ACC112 (cell line): Measurements from ENCODE around the gene IFFO2.

Experiments used
- H2AFZ ChIP-seq: fragments of 200-600 bp; sonication (generic); one replicate; pipeline ENCODE4 v1.6.0; 2017; ENCODE audit warnings: antibody characterized with exemption, low read length; ENCODE audit not compliant: unreplicated experiment
- H3K27ac ChIP-seq: fragments of 200-600 bp; sonication (generic); 2 replicates; pipeline ENCODE4 v1.5.1; 2014; ENCODE audit warnings: low read depth, mild to moderate bottlenecking, antibody characterized with exemption, low read length, moderate library complexity
- H3K27me3 ChIP-seq: fragments of 200-600 bp; sonication (generic); 2 replicates; pipeline ENCODE4 v1.6.1; 2014; ENCODE audit warnings: mild to moderate bottlenecking, antibody characterized with exemption, low read length, moderate library complexity, mixed read lengths; ENCODE audit not compliant: insufficient read depth
- H3K36me3 ChIP-seq: fragments of 200-600 bp; sonication (generic); 2 replicates; pipeline ENCODE4 v1.6.1; 2016; ENCODE audit warnings: mild to moderate bottlenecking, antibody characterized with exemption, low read length, moderate library complexity, mixed read lengths; ENCODE audit not compliant: insufficient read depth
- H3K4me1 ChIP-seq: fragments of 200-600 bp; sonication (generic); one replicate; pipeline ENCODE4 v1.6.1; 2016; ENCODE audit warnings: low read length, mixed read lengths; ENCODE audit not compliant: insufficient read depth, unreplicated experiment, control insufficient read depth
- H3K4me3 ChIP-seq: fragments of 200-600 bp; sonication (generic); 2 replicates; pipeline ENCODE4 v1.5.1; 2014; ENCODE audit warnings: mild to moderate bottlenecking, low read depth, low read length
- H3K79me2 ChIP-seq: fragments of 200-600 bp; sonication (generic); one replicate; pipeline ENCODE4 v1.6.0; 2016; ENCODE audit warnings: low read length; ENCODE audit not compliant: control insufficient read depth, unreplicated experiment, insufficient read depth

IFFO2 gene

DNA sequence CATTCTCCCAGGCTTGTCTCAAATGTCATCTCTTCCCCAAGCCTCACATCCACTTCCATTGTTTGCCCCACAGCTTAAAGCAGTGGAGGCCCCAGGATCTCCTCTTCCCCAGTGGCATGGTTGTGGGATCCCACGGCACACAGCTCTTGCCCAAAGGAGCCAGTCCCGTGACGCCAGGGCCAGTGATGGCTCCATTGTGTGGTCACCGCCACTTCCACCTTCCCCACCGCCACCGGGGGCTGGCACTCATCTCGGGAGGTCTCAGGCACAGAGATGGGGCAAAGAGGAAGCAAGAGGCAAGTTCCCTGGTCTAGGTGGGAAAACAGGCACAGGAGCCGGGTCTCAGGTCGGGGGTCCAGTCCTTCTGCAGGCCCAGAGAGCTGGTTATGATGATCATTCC is 31.2 kb downstream of the IFFO2 start:
- Histone ChIP-seq H3K27me3 (no peaks in the 10 kb centered on the region), H3K79me2 (peaks cover 4% of the 10 kb centered on the region), H3K4me1 (peaks cover 57% of the 10 kb centered on the region), H3K4me3 (no peak overlapping the region), H3K36me3 (no peaks in the 10 kb centered on the region), H3K27ac (no peak overlapping the region), H2AFZ (no peak overlapping the region)

DNA sequence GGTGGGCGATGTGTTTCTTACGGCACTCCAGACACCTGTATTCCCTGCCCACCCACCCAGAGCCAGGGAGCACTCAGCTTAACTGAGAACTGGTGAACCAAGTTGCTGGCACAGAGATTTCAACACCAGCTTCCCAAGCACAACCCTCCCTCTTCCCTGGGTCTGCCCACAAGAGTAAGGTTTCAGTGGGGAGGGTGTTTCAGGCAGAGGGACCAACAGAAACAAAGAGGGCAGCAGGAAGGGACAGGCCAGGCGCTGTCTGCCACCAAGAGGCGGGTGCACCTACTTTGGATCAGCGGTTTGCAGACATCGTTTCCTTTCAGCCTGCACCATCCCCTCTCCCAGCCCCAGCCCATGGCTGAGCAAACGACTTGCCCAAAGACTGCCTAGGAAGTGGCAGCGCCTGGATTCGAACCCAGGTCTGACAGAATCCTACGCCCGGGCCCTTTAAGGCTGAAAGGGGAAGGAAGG is 32.2 kb downstream of the IFFO2 start:
- no peak overlapping the region for H3K27ac ChIP-seq
- H2AFZ ChIP-seq, result no peak overlapping the region
- peaks cover 2% of the 10 kb centered on the region for H3K79me2 ChIP-seq
- no peaks in the 10 kb centered on the region for H3K27me3 ChIP-seq
- peaks cover 50% of the 10 kb centered on the region for H3K4me1 ChIP-seq
- H3K36me3 ChIP-seq, result no peaks in the 10 kb centered on the region
- no peak overlapping the region for H3K4me3 ChIP-seq

DNA sequence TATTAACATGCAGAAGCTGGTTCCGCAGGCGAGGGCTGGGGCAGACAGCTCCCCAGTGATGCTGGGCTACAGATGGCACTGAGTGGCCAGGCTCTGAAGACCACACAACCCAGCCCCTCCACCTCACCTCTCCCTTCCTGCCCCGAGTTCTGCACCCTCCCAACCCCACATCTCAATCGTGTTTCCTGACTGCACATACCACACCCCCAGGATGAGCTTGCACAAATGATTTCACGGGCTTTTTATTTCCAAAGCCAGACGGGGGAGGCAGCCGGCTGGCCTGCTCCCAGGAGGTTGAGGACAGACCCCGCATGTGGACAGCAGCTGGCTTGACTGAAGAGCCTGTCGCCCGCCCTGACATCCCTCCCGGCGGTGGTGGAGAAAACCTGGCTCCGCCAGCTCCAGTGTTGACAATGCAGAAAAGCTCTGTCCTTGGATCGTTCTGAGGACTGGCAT is 32.7 kb downstream of the IFFO2 start:
- H3K4me3 ChIP-seq, result no peak overlapping the region
- no peak overlapping the region for H3K27ac ChIP-seq
- no peak overlapping the region for H2AFZ ChIP-seq
- no peaks in the 10 kb centered on the region for H3K36me3 ChIP-seq
- peaks cover 2% of the 10 kb centered on the region for H3K79me2 ChIP-seq
- no peaks in the 10 kb centered on the region for H3K27me3 ChIP-seq
- H3K4me1 ChIP-seq, result peaks cover 50% of the 10 kb centered on the region

DNA sequence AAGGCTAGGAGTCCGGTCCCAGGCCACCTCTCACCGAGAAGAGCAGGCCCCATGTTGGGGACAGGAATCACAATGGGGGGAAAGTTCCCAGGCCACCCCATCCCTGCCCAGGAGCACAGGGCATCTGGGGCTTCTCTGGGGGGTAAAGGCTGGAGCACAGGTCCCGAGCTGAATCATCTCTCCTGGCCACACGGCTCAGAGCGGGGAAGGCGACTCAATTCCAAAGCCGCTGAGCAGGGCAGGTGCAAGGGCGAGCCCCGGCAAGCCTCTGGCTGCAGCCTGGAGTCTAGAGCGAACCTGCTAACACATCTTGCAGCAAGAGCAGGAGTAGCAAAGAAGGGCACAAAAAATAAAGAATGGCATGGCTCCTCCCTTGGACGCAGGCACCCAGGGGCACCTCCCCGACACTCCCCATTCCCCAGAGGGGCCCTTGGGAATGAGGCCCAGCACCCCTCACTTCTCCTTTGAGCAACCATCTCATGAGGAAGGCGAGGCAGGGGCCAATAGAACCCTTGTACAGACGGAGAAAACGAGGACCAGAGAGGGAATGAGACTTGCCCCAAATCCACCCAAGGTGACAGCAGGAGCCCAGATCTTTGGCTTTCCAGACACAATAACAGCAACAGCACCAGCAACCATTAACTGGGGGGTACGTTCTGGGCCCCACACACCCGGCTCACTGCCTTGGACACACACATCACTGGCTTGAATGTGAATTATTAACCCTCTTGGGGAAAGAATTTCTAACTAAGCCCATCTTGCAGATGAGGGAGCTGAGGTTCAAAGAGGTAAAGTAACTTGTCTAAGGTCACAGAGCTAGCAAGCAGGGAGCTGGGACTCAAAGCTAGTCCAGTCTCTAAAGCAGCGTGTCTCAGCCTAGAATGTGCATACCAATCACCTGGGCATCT is 33.4 kb downstream of the IFFO2 start:
- Histone ChIP-seq H3K27ac (peak overlapping the region; percentile 66), H3K79me2 (peaks cover 2% of the 10 kb centered on the region), H2AFZ (no peak overlapping the region), H3K4me1 (peaks cover 48% of the 10 kb centered on the region), H3K36me3 (no peaks in the 10 kb centered on the region), H3K27me3 (no peaks in the 10 kb centered on the region), H3K4me3 (no peak overlapping the region)

DNA sequence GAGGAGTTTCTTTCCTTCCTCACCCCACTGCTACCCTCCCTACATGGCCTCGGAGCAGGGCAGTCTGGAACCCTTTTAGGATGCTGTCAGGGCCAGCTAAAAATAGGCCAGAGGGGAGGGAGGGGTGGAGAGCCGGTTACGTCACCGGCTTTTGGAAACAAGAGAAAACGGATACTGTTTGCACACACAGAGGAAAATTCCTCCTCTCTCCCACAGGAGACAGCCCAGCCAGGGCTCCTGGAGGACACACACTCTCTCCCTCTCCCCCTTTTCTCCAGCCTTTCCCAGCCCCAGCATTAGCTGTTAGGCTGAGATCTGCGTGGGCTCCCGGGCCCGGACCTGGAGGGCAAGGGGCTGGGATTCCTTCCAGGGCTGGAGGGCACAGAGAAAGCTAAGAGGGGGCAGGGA is 34.2 kb downstream of the IFFO2 start:
- H3K27me3 ChIP-seq, result no peaks in the 10 kb centered on the region
- peaks cover 2% of the 10 kb centered on the region for H3K79me2 ChIP-seq
- no peaks in the 10 kb centered on the region for H3K36me3 ChIP-seq
- H3K4me3 ChIP-seq, result no peak overlapping the region
- no peak overlapping the region for H2AFZ ChIP-seq
- peak overlapping the region; percentile 66 for H3K27ac ChIP-seq
- peaks cover 41% of the 10 kb centered on the region for H3K4me1 ChIP-seq

DNA sequence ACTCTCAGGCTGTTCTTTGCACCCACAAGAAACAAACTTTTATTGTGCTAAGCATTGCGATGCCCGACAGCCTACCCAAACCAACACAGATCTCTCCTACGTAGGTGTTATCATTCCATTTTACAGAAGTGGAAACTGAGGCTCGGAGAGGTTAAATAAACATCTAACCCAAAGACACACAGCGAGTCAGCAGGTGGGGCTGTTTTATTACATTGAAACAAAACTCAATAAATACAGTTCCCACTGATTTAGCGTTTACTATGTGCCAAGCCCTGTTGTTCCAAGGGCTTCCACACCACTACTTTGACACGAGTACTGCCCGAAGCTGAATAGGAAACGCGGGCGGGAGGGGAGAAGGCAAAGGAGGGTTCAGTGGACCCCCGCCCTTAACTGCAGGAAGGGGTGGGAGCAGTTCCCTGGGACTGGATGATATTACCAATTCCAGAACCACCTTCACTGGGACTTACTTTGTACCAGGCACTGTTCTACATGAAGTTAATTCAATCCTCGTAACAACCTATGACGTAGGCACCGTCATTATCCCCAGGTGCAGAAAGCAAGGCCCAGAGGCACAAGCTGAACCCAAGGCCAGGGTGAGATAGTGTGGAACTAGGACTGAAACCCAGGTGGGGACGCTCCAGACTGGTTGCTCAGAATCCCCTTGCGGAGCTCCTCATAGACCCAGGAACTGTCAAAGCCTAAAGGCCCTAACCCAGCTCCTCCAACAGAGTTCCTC is 34.8 kb downstream of the IFFO2 start:
- no peaks in the 10 kb centered on the region for H3K27me3 ChIP-seq
- H3K36me3 ChIP-seq, result no peaks in the 10 kb centered on the region
- peaks cover 34% of the 10 kb centered on the region for H3K4me1 ChIP-seq
- H3K79me2 ChIP-seq, result peaks cover 2% of the 10 kb centered on the region
- H3K27ac ChIP-seq, result peak overlapping the region; percentile 66; the same call in 1 of the 2 replicates
- no peak overlapping the region for H2AFZ ChIP-seq
- H3K4me3 ChIP-seq, result no peak overlapping the region

DNA sequence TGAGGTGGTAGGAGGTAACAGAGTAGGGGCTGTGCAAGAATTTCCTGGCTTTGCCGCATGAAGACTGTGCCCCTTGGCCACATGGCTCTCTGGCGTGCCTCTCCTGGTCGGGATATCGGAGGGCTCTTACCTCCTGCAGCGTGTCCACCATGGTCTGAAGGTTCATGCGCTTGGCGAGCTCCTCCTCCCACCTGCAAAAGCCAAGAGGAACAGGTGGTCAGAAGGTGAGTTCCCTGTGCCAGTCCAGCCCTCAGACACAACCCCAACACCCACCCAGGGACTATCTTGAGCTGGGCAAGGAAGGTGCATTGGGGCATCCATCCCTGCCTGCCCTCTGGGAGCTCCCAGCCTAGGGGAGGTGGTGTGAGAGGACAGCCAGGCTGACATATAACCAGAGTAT is 35.5 kb downstream of the IFFO2 start:
- Histone ChIP-seq H3K36me3 (no peaks in the 10 kb centered on the region), H3K79me2 (peaks cover 2% of the 10 kb centered on the region), H3K4me3 (no peak overlapping the region), H3K27me3 (no peaks in the 10 kb centered on the region), H3K27ac (no peak overlapping the region), H2AFZ (no peak overlapping the region), H3K4me1 (peaks cover 28% of the 10 kb centered on the region)

DNA sequence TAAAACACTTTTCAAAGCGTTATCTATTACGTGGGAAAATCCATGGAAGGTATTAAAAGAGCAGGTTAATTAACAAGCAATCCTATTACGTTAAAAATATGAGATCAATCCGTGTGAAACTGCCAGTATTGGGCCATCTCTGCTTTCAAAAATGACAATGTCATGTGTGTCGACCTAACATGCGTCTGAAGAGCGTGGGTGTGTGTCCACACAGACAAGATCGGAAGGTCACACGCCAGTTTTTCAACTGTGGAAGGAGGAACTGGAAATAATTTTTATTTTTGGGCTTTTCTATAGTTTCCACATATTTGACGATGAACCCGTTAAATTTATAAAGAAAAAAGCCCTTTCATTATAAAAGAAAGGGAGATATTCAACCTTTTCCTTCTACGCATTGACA is 36.5 kb downstream of the IFFO2 start:
- H3K27ac ChIP-seq, result no peak overlapping the region
- no peaks in the 10 kb centered on the region for H3K27me3 ChIP-seq
- H3K36me3 ChIP-seq, result no peaks in the 10 kb centered on the region
- H2AFZ ChIP-seq, result no peak overlapping the region
- H3K79me2 ChIP-seq, result peaks cover 2% of the 10 kb centered on the region
- H3K4me1 ChIP-seq, result peaks cover 28% of the 10 kb centered on the region
- H3K4me3 ChIP-seq, result no peak overlapping the region

DNA sequence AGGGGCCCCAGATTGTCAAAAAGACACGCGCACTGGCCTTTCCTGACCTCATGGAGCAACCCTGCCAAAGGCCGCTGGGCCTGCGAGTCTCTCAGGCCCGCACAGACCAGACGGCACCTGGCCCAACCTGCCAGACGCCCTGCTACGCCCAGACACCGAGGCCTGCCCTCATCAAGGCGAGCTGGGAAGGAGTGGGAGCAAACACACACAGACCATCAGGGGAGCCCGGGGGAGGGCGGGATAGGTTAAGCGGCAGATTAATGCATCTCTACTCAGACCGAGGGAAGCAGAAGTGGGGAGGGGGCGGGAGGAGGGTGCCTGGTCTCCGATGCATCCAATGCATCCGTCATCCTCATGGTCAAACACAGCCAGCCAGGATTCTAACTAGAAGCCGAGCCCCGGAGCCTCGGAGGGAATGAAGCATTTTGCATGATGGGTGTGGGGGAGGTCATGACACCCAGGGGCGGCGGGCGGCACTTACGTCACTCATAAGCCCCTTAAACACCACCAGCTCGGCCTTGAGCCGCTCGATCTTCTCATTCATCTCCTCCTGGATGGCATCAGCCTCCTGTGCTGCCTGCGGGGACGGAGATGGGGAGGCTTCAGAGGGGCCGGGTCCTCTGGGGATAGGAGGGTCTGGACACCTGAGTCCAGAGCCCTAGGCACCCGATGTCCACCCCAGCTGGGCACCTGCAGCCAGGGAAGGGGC is 37.1 kb downstream of the IFFO2 start:
- Histone ChIP-seq H3K79me2 (peaks cover 2% of the 10 kb centered on the region), H3K36me3 (no peaks in the 10 kb centered on the region)

DNA sequence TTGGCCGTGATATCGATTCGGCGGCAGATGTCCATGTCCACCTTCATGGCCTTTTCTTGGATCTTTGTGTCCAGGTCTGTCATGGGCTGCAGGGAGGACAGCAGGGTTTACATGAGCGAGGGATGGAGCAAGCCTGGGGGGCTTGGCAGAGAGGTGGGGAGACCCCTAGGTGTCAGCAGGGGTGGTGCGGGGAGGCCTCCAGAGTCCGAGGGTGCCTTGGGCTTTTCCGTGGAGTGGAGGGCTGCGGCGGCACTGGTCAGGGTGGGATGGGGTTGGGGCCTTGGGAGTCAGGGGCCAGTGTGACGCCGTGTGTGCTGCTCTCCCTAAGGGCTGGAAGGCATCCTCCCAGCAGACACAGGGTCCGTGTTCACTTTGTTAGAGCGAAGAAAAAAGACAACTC is 38.1 kb downstream of the IFFO2 start:
- Histone ChIP-seq H2AFZ (no peak overlapping the region), H3K36me3 (no peaks in the 10 kb centered on the region), H3K79me2 (peaks cover 2% of the 10 kb centered on the region), H3K27me3 (no peaks in the 10 kb centered on the region), H3K4me3 (no peak overlapping the region), H3K4me1 (peaks cover 22% of the 10 kb centered on the region), H3K27ac (no peak overlapping the region)

More for the DNA sequence above, 37.1 kb downstream of the IFFO2 start:
- peaks cover 26% of the 10 kb centered on the region for H3K4me1 ChIP-seq
- H3K27ac ChIP-seq, result no peak overlapping the region
- H2AFZ ChIP-seq, result no peak overlapping the region
- H3K4me3 ChIP-seq, result no peak overlapping the region
- H3K27me3 ChIP-seq, result no peaks in the 10 kb centered on the region
